H9 (cell line): ENCODE results near the gene KRTAP4-2. TPM values are rescaled to one million over a fixed set of nuclear protein-coding genes. Genes with fewer than 3 reads are reported as not detected.

Experiments used
- DNase-seq: peaks from one replicate; pipeline ENCODE4 v3.0.0-alpha.2; 2017
- H2AFZ ChIP-seq: one replicate; pipeline ENCODE4 v1.6.1; 2013; ENCODE audit warnings: mild to moderate bottlenecking, low read length, control low read depth, moderate library complexity
- H2AK5ac ChIP-seq: 2 replicates; pipeline ENCODE4 v1.6.1; 2013; ENCODE audit warnings: low read length, control low read depth, mixed read lengths; ENCODE audit not compliant: insufficient read length
- H2BK120ac ChIP-seq: one replicate; pipeline ENCODE4 v1.6.1; 2013; ENCODE audit warnings: low read depth, mild to moderate bottlenecking, low read length, control low read depth, inconsistent platforms; ENCODE audit not compliant: poor library complexity, severe bottlenecking
- H2BK12ac ChIP-seq: 2 replicates; pipeline ENCODE4 v1.6.1; 2013; ENCODE audit warnings: low read length, control low read depth, mixed read lengths, low read depth; ENCODE audit not compliant: insufficient read length
- H2BK15ac ChIP-seq: 2 replicates; pipeline ENCODE4 v1.6.1; 2013; ENCODE audit warnings: low read depth, low read length, control low read depth
- H2BK20ac ChIP-seq: one replicate; pipeline ENCODE4 v1.6.1; 2013; ENCODE audit warnings: low read depth, mild to moderate bottlenecking, low read length, control low read depth, inconsistent platforms; ENCODE audit not compliant: poor library complexity, severe bottlenecking
- H2BK5ac ChIP-seq: 2 replicates; pipeline ENCODE4 v1.6.1; 2013; ENCODE audit warnings: low read length, control low read depth, mixed read lengths; ENCODE audit not compliant: insufficient read length
- H3K14ac ChIP-seq: 2 replicates; pipeline ENCODE4 v1.6.1; 2013; ENCODE audit warnings: low read length, control low read depth; ENCODE audit not compliant: insufficient read depth
- H3K18ac ChIP-seq: 2 replicates; pipeline ENCODE4 v1.6.1; 2013; ENCODE audit warnings: low read depth, mild to moderate bottlenecking, mixed read lengths, low read length, control low read depth; ENCODE audit not compliant: insufficient read length
- H3K23ac ChIP-seq: 2 replicates; pipeline ENCODE4 v1.6.1; 2013; ENCODE audit warnings: low read length, control low read depth, mixed read lengths, low read depth; ENCODE audit not compliant: insufficient read length
- H3K23me2 ChIP-seq: 2 replicates; pipeline ENCODE4 v1.6.1; 2013; ENCODE audit warnings: low read depth, mild to moderate bottlenecking, mixed read lengths, low read length, control low read depth; ENCODE audit not compliant: insufficient read length, poor library complexity, severe bottlenecking
- H3K27ac ChIP-seq: 2 replicates; pipeline ENCODE4 v1.5.1; 2013; ENCODE audit warnings: low read length, control low read depth, mixed read lengths, low read depth; ENCODE audit not compliant: insufficient read length
- H3K27me3 ChIP-seq: 2 replicates; pipeline ENCODE4 v1.6.1; 2013; ENCODE audit warnings: low read length, control low read depth, inconsistent platforms; ENCODE audit not compliant: insufficient read depth
- H3K4ac ChIP-seq: 2 replicates; pipeline ENCODE4 v1.6.1; 2013; ENCODE audit warnings: low read depth, mild to moderate bottlenecking, control low read depth, inconsistent platforms, low read length, moderate library complexity
- H3K4me1 ChIP-seq: 2 replicates; pipeline ENCODE4 v1.6.1; 2013; ENCODE audit warnings: low read length, control low read depth, inconsistent platforms; ENCODE audit not compliant: insufficient read depth
- H3K4me2 ChIP-seq: 2 replicates; pipeline ENCODE4 v1.6.1; 2013; ENCODE audit warnings: low read length, control low read depth, mixed read lengths; ENCODE audit not compliant: insufficient read length, insufficient read depth
- H3K56ac ChIP-seq: 2 replicates; pipeline ENCODE4 v1.6.1; 2013; ENCODE audit warnings: low read depth, mild to moderate bottlenecking, mixed read lengths, low read length, control low read depth; ENCODE audit not compliant: insufficient read length
- H3K79me1 ChIP-seq: 2 replicates; pipeline ENCODE4 v1.6.1; 2013; ENCODE audit warnings: low read depth, mild to moderate bottlenecking, moderate library complexity, low read length, control low read depth, inconsistent platforms; ENCODE audit not compliant: insufficient read depth, poor library complexity, severe bottlenecking
- H3K79me2 ChIP-seq: 2 replicates; pipeline ENCODE4 v1.6.1; 2013; ENCODE audit warnings: low read length, control low read depth, inconsistent platforms; ENCODE audit not compliant: insufficient read depth
- H3K9ac ChIP-seq: 2 replicates; pipeline ENCODE4 v1.6.1; 2013; ENCODE audit warnings: low read length, control low read depth, mixed read lengths; ENCODE audit not compliant: insufficient read length; ENCODE audit errors: extremely low read depth
- H3K9me3 ChIP-seq: one replicate; pipeline ENCODE4 v1.6.1; 2013; ENCODE audit warnings: low read depth, low read length, inconsistent platforms; ENCODE audit not compliant: control insufficient read depth
- H3T11ph ChIP-seq: one replicate; pipeline ENCODE4 v1.6.1; 2013; ENCODE audit warnings: mild to moderate bottlenecking, low read length, control low read depth, inconsistent platforms
- H4K20me1 ChIP-seq: one replicate; pipeline ENCODE4 v1.6.1; 2013; ENCODE audit not compliant: control insufficient read depth, insufficient read length, insufficient read depth
- H4K5ac ChIP-seq: 2 replicates; pipeline ENCODE4 v1.6.1; 2013; ENCODE audit warnings: low read depth, mild to moderate bottlenecking, mixed read lengths, low read length, control low read depth; ENCODE audit not compliant: insufficient read length
- H4K8ac ChIP-seq: replicated peaks from 2 replicates; pipeline ENCODE4 v1.6.1; 2013; ENCODE audit warnings: low read length, control low read depth, mixed read lengths, low read depth; ENCODE audit not compliant: insufficient read length
- H4K91ac ChIP-seq: 2 replicates; pipeline ENCODE4 v1.6.1; 2013; ENCODE audit warnings: low read depth, mild to moderate bottlenecking, moderate library complexity, mixed read lengths, low read length, control low read depth; ENCODE audit not compliant: insufficient read length
- H3K27ac Mint-ChIP-seq, 3 experiments: 2 replicates in 2 of 3; 3 replicates in 1 of 3; pipeline ENCODE4 v1.8.0; 2020 to 2021; ENCODE audit warnings: mixed read lengths in 3 of 3, mild to moderate bottlenecking in 1 of 3, moderate library complexity in 1 of 3
- H3K27me3 Mint-ChIP-seq: 2 replicates; pipeline ENCODE4 v1.8.0; 2021; ENCODE audit warnings: low read depth, mild to moderate bottlenecking, moderate library complexity, mixed read lengths
- H3K36me3 Mint-ChIP-seq, 3 experiments: 2 replicates in 2 of 3; 3 replicates in 1 of 3; pipeline ENCODE4 v1.8.0; 2020 to 2021; ENCODE audit warnings: low read depth in 3 of 3, mixed read lengths in 3 of 3; ENCODE audit not compliant: insufficient read depth in 1 of 3
- H3K4me1 Mint-ChIP-seq, 2 experiments: 2 replicates each; pipeline ENCODE4 v1.8.0; 2020; ENCODE audit warnings: mixed read lengths in 2 of 2
- H3K4me3 Mint-ChIP-seq, 2 experiments: 2 replicates in 1 of 2; 3 replicates in 1 of 2; pipeline ENCODE4 v1.8.0; 2020 to 2021; ENCODE audit warnings: mild to moderate bottlenecking in 2 of 2, mixed read lengths in 2 of 2, moderate library complexity in 1 of 2
- H3K9me3 Mint-ChIP-seq, 2 experiments: 2 replicates in 1 of 2; 3 replicates in 1 of 2; pipeline ENCODE4 v1.8.0; 2020; ENCODE audit warnings: mild to moderate bottlenecking in 2 of 2, mixed read lengths in 2 of 2, moderate library complexity in 1 of 2
- WGBS: extraction: QIAGEN DNeasy Blood & Tissue Kit; methylation state at CpG from one replicate; pipeline ENCODE4 v1.1.7; 2013; ENCODE audit warnings: missing lambda C conversion rate, low lambda C conversion rate, mixed read lengths; ENCODE audit not compliant: insufficient read length; ENCODE audit errors: extremely low coverage; 5-methylcytosine and 5-hydroxymethylcytosine counted together
- total RNA-seq: library from RNA; stranded (reverse); gene quantifications from 2 replicates; pipeline ENCODE4 v1.2.1, GENCODE V29; 2021
- TF ChIP-seq, protein P1 (sequence below): fragments of 200-600 bp; sonication (generic); conservative IDR thresholded peaks from 3 replicates; pipeline ENCODE4 v1.8.0; 2021; ENCODE audit warnings: antibody characterized with exemption, mild to moderate bottlenecking

The KRTAP4-2 gene
- total RNA-seq, 1 experiment from 2014 or later = not detected

GRCh38 chr17:41150026-41150425 is 28.0 kb downstream of the KRTAP4-2 start:
- Histone ChIP-seq H2BK5ac (no peak overlapping the region), H3K56ac (no peak overlapping the region), H3K79me1 (no peaks in the 10 kb centered on the region), H3K4ac (no peak overlapping the region), H3K9me3 (no peaks in the 10 kb centered on the region), H2AFZ (no peak overlapping the region), H4K5ac (no peak overlapping the region), H3K23me2 (no peaks in the 10 kb centered on the region), H3K27ac (no peak overlapping the region), H3K18ac (no peak overlapping the region), H2BK12ac (no peak overlapping the region), H4K91ac (no peak overlapping the region), H2BK20ac (no peak overlapping the region), H2BK120ac (no peak overlapping the region), H3K4me1 (no peaks in the 10 kb centered on the region), H3K14ac (no peak overlapping the region), H3K9ac (no peak overlapping the region), H3K23ac (no peak overlapping the region), H3K4me2 (no peak overlapping the region), H4K20me1 (no peaks in the 10 kb centered on the region), H3K27me3 (no peaks in the 10 kb centered on the region), H3T11ph (no peak overlapping the region), H3K79me2 (no peaks in the 10 kb centered on the region), H4K8ac (no peak overlapping the region), H2AK5ac (no peak overlapping the region), H2BK15ac (no peak overlapping the region)
- no peak overlapping the region for H3K27ac Mint-ChIP-seq
- no peak overlapping the region for H3K4me3 Mint-ChIP-seq
- no peak for DNase-seq
- WGBS = no CpG with 5 or more reads among the region's 4 CpGs
- H3K27me3 Mint-ChIP-seq = peaks cover under 1% of the 10 kb centered on the region; the same call in 1 of the 2 replicates
- H3K36me3 Mint-ChIP-seq = peaks cover 0 to 2% (median under 1%) of the 10 kb centered on the region in 3 experiments; a peak in 3 of 7 replicates
- TF ChIP-seq, protein P1, sequence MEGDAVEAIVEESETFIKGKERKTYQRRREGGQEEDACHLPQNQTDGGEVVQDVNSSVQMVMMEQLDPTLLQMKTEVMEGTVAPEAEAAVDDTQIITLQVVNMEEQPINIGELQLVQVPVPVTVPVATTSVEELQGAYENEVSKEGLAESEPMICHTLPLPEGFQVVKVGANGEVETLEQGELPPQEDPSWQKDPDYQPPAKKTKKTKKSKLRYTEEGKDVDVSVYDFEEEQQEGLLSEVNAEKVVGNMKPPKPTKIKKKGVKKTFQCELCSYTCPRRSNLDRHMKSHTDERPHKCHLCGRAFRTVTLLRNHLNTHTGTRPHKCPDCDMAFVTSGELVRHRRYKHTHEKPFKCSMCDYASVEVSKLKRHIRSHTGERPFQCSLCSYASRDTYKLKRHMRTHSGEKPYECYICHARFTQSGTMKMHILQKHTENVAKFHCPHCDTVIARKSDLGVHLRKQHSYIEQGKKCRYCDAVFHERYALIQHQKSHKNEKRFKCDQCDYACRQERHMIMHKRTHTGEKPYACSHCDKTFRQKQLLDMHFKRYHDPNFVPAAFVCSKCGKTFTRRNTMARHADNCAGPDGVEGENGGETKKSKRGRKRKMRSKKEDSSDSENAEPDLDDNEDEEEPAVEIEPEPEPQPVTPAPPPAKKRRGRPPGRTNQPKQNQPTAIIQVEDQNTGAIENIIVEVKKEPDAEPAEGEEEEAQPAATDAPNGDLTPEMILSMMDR = no peak
- peaks cover 2 to 13% of the 10 kb centered on the region in 2 experiments for H3K4me1 Mint-ChIP-seq
- H3K9me3 Mint-ChIP-seq = peaks cover 0 to 1% of the 10 kb centered on the region in 2 experiments; a peak in 1 of 5 replicates
